ENCODE measurements around the gene THEM4.
"Not testable (repeated sequence)": the region's sequence is repeated elsewhere in the genome, so short reads cannot be mapped to it uniquely, and the experiment has no call there.

The THEM4 gene

GRCh38 chr1:151892190-151892589, 17.1 kb downstream of the THEM4 start:
- no peak for DNase-seq

GRCh38 chr1:151891512-151891911, 17.8 kb downstream of the THEM4 start:
- no peak for DNase-seq

- DNase-seq, result peak; percentile 21
Observed at GRCh38 chr1:151888972-151889570, 20.2 kb downstream of the THEM4 start.

GRCh38 chr1:151887028-151887427, 22.3 kb downstream of the THEM4 start:
- DNase-seq, result no peak

GRCh38 chr1:151885479-151885878, 23.8 kb downstream of the THEM4 start:
- no peak for DNase-seq

GRCh38 chr1:151884879-151885278, 24.4 kb downstream of the THEM4 start:
- DNase-seq, result not testable (repeated sequence)

- DNase-seq, result not testable (repeated sequence)
Observed at GRCh38 chr1:151884445-151884844, 24.9 kb downstream of the THEM4 start.

- DNase-seq, result not testable (repeated sequence)
Observed at GRCh38 chr1:151883898-151884297, 25.4 kb downstream of the THEM4 start.

GRCh38 chr1:151882918-151883317, 26.4 kb downstream of the THEM4 start:
- not testable (repeated sequence) for DNase-seq

- no peak for DNase-seq
Observed at GRCh38 chr1:151882466-151882865, 26.8 kb downstream of the THEM4 start.

GRCh38 chr1:151881479-151881878, 27.8 kb downstream of the THEM4 start:
- peak; percentile 26 for DNase-seq

- no peak for DNase-seq
Observed at GRCh38 chr1:151875419-151876097, 33.8 kb downstream of the THEM4 start.

GRCh38 chr1:151872776-151873175, 36.5 kb downstream of the THEM4 start:
- peak; percentile 83 for DNase-seq

- no peak for DNase-seq
Observed at GRCh38 chr1:151871284-151872030, 37.9 kb downstream of the THEM4 start.

GRCh38 chr1:151868486-151868885, 40.8 kb downstream of the THEM4 start:
- no peak for DNase-seq

- DNase-seq, result peak; percentile 34
Observed at GRCh38 chr1:151867765-151868411, 41.4 kb downstream of the THEM4 start.

- no peak for DNase-seq
Observed at GRCh38 chr1:151867321-151867720, 42.0 kb downstream of the THEM4 start.

GRCh38 chr1:151864411-151864810, 44.9 kb downstream of the THEM4 start:
- no peak for DNase-seq

- DNase-seq, result peak; percentile 77
Observed at GRCh38 chr1:151862604-151863003, 46.7 kb downstream of the THEM4 start.

- no peak for DNase-seq
Observed at GRCh38 chr1:151860504-151861187, 48.7 kb downstream of the THEM4 start.

GRCh38 chr1:151859891-151860293, 49.4 kb downstream of the THEM4 start:
- no peak for DNase-seq

GRCh38 chr1:151858886-151859665, 50.2 kb downstream of the THEM4 start:
- DNase-seq, result no peak
